Breast epithelium (tissue), 4 donors: ENCODE data around the gene TMEM117. TPM values are rescaled to one million over a fixed set of nuclear protein-coding genes. Genes with fewer than 3 reads are reported as not detected.

Experiments
- DNase-seq, 2 donors: peaks; one replicate each; pipeline ENCODE4 v3.0.0-alpha.2; 2019; ENCODE audit warnings: low spot score in 2 of 2
- H3K27ac ChIP-seq, 2 donors: fragments of 200-600 bp; sonication (generic) in 1 of 2; one replicate each; pipeline ENCODE4 v1.5.1; 2016 to 2019; ENCODE audit warnings: mild to moderate bottlenecking in 1 of 2
- H3K27me3 ChIP-seq, 2 donors: fragments of 200-600 bp; sonication (generic) in 1 of 2; one replicate each; pipeline versions ENCODE4 v1.5.1 to v1.6.0; 2017 to 2019; ENCODE audit warnings: control low read depth in 1 of 2, mild to moderate bottlenecking in 1 of 2
- H3K36me3 ChIP-seq: fragments of 200-600 bp; one replicate; pipeline ENCODE4 v1.5.1; 2019
- H3K4me1 ChIP-seq, 2 donors: fragments of 200-600 bp; sonication (generic); one replicate each; pipeline ENCODE4 v1.5.1; 2016 to 2019; ENCODE audit warnings: control low read depth in 1 of 2
- H3K4me3 ChIP-seq, 3 donors: fragments of 200-600 bp; sonication (generic); 1 replicate in 2 of 3; 2 replicates in 1 of 3; pipeline ENCODE4 v1.5.1; 2016 to 2019; ENCODE audit warnings: mild to moderate bottlenecking in 3 of 3, moderate library complexity in 2 of 3
- H3K9me3 ChIP-seq, 2 donors: fragments of 200-600 bp; sonication (generic) in 1 of 2; one replicate each; pipeline ENCODE4 v1.5.1; 2016 to 2019; ENCODE audit warnings: control low read depth in 1 of 2
- CTCF ChIP-seq, 3 donors: fragments of 450-650 bp; IDR thresholded peaks; one replicate each; pipeline ENCODE4 v1.5.1; 2016 to 2017; ENCODE audit warnings: antibody characterized with exemption in 3 of 3, mild to moderate bottlenecking in 3 of 3, moderate library complexity in 3 of 3
- POLR2A ChIP-seq: fragments of 450-650 bp; IDR thresholded peaks from one replicate; pipeline ENCODE4 v1.6.1; 2016; ENCODE audit warnings: antibody characterized with exemption, mild to moderate bottlenecking, moderate library complexity
- POLR2AphosphoS5 ChIP-seq, 3 donors: sonication (generic); formaldehyde crosslinking; IDR thresholded peaks; one replicate each; pipeline ENCODE4 v1.6.1; 2017; ENCODE audit warnings: antibody characterized with exemption in 3 of 3
- intact Hi-C: fragments of 100-400 bp; cut with DNase I; formaldehyde crosslinking; loops from one replicate; pipeline ENCODE4 v1.15.1; 2023; ENCODE audit warnings: low total_unique reads
- total RNA-seq, 3 donors: library from RNA; depleted of rRNA; stranded (reverse); fragments of >200 nt; gene quantifications; one replicate each; pipeline ENCODE4 v1.1.0, GENCODE V29; 2016

The TMEM117 gene
- total RNA-seq, 3 donors from 2014 or later = 6.1 to 17.1 (median 7.2) TPM

- Histone ChIP-seq H3K4me1 (no peaks in the 10 kb centered on the region), H3K27me3 (no peaks in the 10 kb centered on the region), H3K4me3 (no peak overlapping the region), H3K36me3 (peaks cover 4% of the 10 kb centered on the region), H3K9me3 (no peaks in the 10 kb centered on the region), H3K27ac (no peak overlapping the region)
- DNase-seq = no peak
- TF ChIP-seq CTCF (IDR thresholded peaks at IDR 0.05) (no peak), POLR2A (no peak), POLR2AphosphoS5 (IDR thresholded peaks at IDR 0.05) (no peak)
- intact Hi-C loops = no loop called here
These were observed 399.8 kb downstream of the TMEM117 start for GRCh38 chr12:44235674-44236073.

- TF ChIP-seq POLR2AphosphoS5 (IDR thresholded peaks at IDR 0.05) = no peak
- TF ChIP-seq CTCF (IDR thresholded peaks at IDR 0.05) = no peak
- TF ChIP-seq POLR2A = no peak
- Histone ChIP-seq H3K4me1 (no peaks in the 10 kb centered on the region), H3K9me3 (no peaks in the 10 kb centered on the region), H3K4me3 (no peak overlapping the region), H3K27ac (no peak overlapping the region), H3K36me3 (no peaks in the 10 kb centered on the region), H3K27me3 (no peaks in the 10 kb centered on the region)
- no peak for DNase-seq
- intact Hi-C loops = no loop called here
These were observed 404.3 kb downstream of the TMEM117 start for GRCh38 chr12:44240186-44240585.

DNA sequence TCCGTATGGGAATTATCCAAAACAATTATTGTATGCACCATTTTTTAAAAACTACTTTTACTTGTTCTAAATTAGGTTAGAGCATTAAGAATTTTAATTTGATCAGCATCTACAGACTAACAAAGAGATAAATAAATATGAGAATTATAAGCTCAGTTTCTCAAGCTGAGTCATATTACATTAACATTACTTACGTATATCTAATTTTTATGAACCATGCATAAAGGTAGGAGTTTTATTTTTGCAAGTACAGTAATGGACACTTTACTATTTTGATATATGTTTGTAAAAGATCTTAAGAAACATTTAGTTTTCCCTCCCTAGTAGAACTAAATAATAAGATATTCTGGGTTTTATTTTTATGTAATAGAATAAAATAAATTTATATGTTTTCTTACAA lies 410.1 kb downstream of the TMEM117 start:
- Histone ChIP-seq H3K4me3 (no peak overlapping the region), H3K36me3 (no peaks in the 10 kb centered on the region), H3K4me1 (no peaks in the 10 kb centered on the region), H3K27ac (no peak overlapping the region), H3K27me3 (no peaks in the 10 kb centered on the region), H3K9me3 (no peaks in the 10 kb centered on the region)
- DNase-seq = no peak
- no peak for TF ChIP-seq CTCF (IDR thresholded peaks at IDR 0.05)
- TF ChIP-seq POLR2A = no peak
- TF ChIP-seq POLR2AphosphoS5 (IDR thresholded peaks at IDR 0.05) = no peak
- intact Hi-C loops = no loop called here

DNA sequence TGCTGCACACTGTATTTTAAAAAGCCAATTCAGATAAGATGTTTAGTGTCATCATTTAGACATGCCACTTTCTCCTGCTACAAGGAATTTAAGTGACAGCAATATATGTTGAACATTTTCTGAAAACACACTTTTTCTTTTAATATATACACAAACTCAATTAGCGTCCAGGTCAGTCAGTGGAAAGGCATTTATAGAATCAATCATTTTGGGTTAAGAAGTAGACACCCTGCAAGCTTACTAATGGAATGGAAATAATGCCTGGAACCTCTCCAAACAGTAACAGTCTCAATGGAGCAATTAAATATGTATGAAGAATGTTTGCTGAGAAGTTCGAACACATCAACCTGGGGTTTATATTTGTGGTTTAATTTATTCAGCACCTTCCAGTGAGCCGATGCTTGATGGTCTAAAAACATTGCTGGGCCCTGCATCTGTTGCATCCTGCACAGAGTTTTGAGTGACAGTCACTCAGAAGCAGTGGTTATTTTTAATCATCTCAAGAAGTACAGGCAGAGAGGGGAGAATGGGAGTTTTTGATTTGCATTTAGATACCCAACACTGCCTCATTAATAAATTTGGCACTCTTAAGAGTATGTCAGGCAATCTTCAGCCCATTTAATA lies 410.7 kb downstream of the TMEM117 start:
- Histone ChIP-seq H3K9me3 (no peaks in the 10 kb centered on the region), H3K4me3 (no peak overlapping the region), H3K36me3 (no peaks in the 10 kb centered on the region), H3K27me3 (no peaks in the 10 kb centered on the region), H3K27ac (no peak overlapping the region), H3K4me1 (no peaks in the 10 kb centered on the region)
- no peak for DNase-seq
- no peak for TF ChIP-seq CTCF (IDR thresholded peaks at IDR 0.05)
- no peak for TF ChIP-seq POLR2A
- TF ChIP-seq POLR2AphosphoS5 (IDR thresholded peaks at IDR 0.05) = no peak
- intact Hi-C loops = no loop called here

DNA sequence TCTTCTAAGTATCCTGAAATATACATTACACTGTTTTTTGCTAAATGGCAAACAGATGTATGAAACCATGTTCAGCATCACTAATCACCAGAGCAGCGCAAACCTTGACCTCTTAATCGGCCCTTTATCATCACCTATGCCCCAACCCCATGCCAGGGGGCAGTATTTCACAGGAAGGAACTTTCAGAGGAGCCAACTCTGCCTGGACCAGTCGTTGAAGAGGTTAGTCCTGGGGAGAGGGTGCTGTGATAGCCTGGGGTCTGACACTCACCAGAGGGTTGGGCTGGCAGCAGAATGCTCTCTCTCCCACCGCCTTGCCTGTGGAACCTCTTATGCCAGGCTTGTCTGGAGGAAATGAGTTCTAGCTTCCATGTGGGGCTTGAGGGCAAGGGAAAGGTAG lies 411.7 kb downstream of the TMEM117 start:
- H3K27me3 ChIP-seq = no peaks in the 10 kb centered on the region
- no peak overlapping the region for H3K4me3 ChIP-seq
- no peaks in the 10 kb centered on the region for H3K4me1 ChIP-seq
- no peak for DNase-seq
- H3K36me3 ChIP-seq = no peaks in the 10 kb centered on the region
- TF ChIP-seq CTCF (IDR thresholded peaks at IDR 0.05) (no peak), POLR2A (no peak), POLR2AphosphoS5 (IDR thresholded peaks at IDR 0.05) (no peak)
- no peaks in the 10 kb centered on the region for H3K9me3 ChIP-seq
- intact Hi-C loops = no loop called here
- H3K27ac ChIP-seq = no peak overlapping the region
